ENCODE results near the gene ROBO2.

ROBO2 gene

GRCh38 chr3:77626157-77626556, 586.3 kb downstream of the ROBO2 start:
- DNase-seq (ENCODE audit: low spot score in 2 of 2) = no peak
- ATAC-seq (replicated peaks; ENCODE audit: extremely low read depth, poor library complexity, severe bottlenecking) = no peak
- no peaks in the 10 kb centered on the region for H3K27me3 Mint-ChIP-seq
- H3K4me1 Mint-ChIP-seq = no peaks in the 10 kb centered on the region
- H3K36me3 Mint-ChIP-seq (ENCODE audit: insufficient read depth) = no peaks in the 10 kb centered on the region
- no peak overlapping the region for H3K4me3 Mint-ChIP-seq
- H3K27ac Mint-ChIP-seq (ENCODE audit: low read depth) = no peak overlapping the region
- H3K9me3 Mint-ChIP-seq = peaks cover 29% of the 10 kb centered on the region

GRCh38 chr3:77648214-77648613, 608.3 kb downstream of the ROBO2 start:
- Mint-ChIP-seq H3K9me3 (peaks cover 18% of the 10 kb centered on the region), H3K4me1 (no peaks in the 10 kb centered on the region), H3K36me3 (ENCODE audit: insufficient read depth) (no peaks in the 10 kb centered on the region), H3K27ac (ENCODE audit: low read depth) (no peak overlapping the region), H3K27me3 (no peaks in the 10 kb centered on the region), H3K4me3 (no peak overlapping the region)
- DNase-seq (ENCODE audit: low spot score in 2 of 2) = no peak
- no peak for ATAC-seq (replicated peaks; ENCODE audit: extremely low read depth, poor library complexity, severe bottlenecking)

- ATAC-seq (replicated peaks; ENCODE audit: extremely low read depth, poor library complexity, severe bottlenecking) (no peak), DNase-seq (ENCODE audit: low spot score in 2 of 2) (no peak)
- no peaks in the 10 kb centered on the region for H3K4me1 Mint-ChIP-seq
- H3K27me3 Mint-ChIP-seq = no peaks in the 10 kb centered on the region
- no peak overlapping the region for H3K4me3 Mint-ChIP-seq
- H3K9me3 Mint-ChIP-seq = peaks cover 14% of the 10 kb centered on the region
- no peak overlapping the region for H3K27ac Mint-ChIP-seq (ENCODE audit: low read depth)
- no peaks in the 10 kb centered on the region for H3K36me3 Mint-ChIP-seq (ENCODE audit: insufficient read depth)
Observed at GRCh38 chr3:77648664-77649063, 608.8 kb downstream of the ROBO2 start.

GRCh38 chr3:77652624-77653023, 612.7 kb downstream of the ROBO2 start:
- Mint-ChIP-seq H3K9me3 (peaks cover 19% of the 10 kb centered on the region), H3K27ac (ENCODE audit: low read depth) (no peak overlapping the region), H3K36me3 (ENCODE audit: insufficient read depth) (no peaks in the 10 kb centered on the region), H3K4me1 (no peaks in the 10 kb centered on the region), H3K27me3 (no peaks in the 10 kb centered on the region), H3K4me3 (no peak overlapping the region)
- ATAC-seq (replicated peaks; ENCODE audit: extremely low read depth, poor library complexity, severe bottlenecking) = no peak
- DNase-seq (ENCODE audit: low spot score in 2 of 2) = no peak

GRCh38 chr3:77655396-77655795, 615.5 kb downstream of the ROBO2 start:
- Mint-ChIP-seq H3K9me3 (peaks cover 39% of the 10 kb centered on the region), H3K4me3 (no peak overlapping the region), H3K27me3 (no peaks in the 10 kb centered on the region), H3K27ac (ENCODE audit: low read depth) (no peak overlapping the region), H3K36me3 (ENCODE audit: insufficient read depth) (no peaks in the 10 kb centered on the region), H3K4me1 (no peaks in the 10 kb centered on the region)
- DNase-seq (ENCODE audit: low spot score in 2 of 2) = no peak
- ATAC-seq (replicated peaks; ENCODE audit: extremely low read depth, poor library complexity, severe bottlenecking) = no peak

- no peaks in the 10 kb centered on the region for H3K27me3 Mint-ChIP-seq
- H3K36me3 Mint-ChIP-seq (ENCODE audit: insufficient read depth) = no peaks in the 10 kb centered on the region
- ATAC-seq (replicated peaks; ENCODE audit: extremely low read depth, poor library complexity, severe bottlenecking) = no peak
- H3K9me3 Mint-ChIP-seq = peaks cover 32% of the 10 kb centered on the region
- H3K27ac Mint-ChIP-seq (ENCODE audit: low read depth) = no peak overlapping the region
- H3K4me1 Mint-ChIP-seq = no peaks in the 10 kb centered on the region
- DNase-seq (ENCODE audit: low spot score in 2 of 2) = no peak
- no peak overlapping the region for H3K4me3 Mint-ChIP-seq
Observed at GRCh38 chr3:77660718-77661117, 620.8 kb downstream of the ROBO2 start.

- DNase-seq (ENCODE audit: low spot score in 2 of 2) = no peak
- no peaks in the 10 kb centered on the region for H3K27me3 Mint-ChIP-seq
- H3K27ac Mint-ChIP-seq (ENCODE audit: low read depth) = no peak overlapping the region
- no peak overlapping the region for H3K4me3 Mint-ChIP-seq
- H3K9me3 Mint-ChIP-seq = peaks cover 38% of the 10 kb centered on the region
- H3K36me3 Mint-ChIP-seq (ENCODE audit: insufficient read depth) = no peaks in the 10 kb centered on the region
- ATAC-seq (replicated peaks; ENCODE audit: extremely low read depth, poor library complexity, severe bottlenecking) = no peak
- H3K4me1 Mint-ChIP-seq = no peaks in the 10 kb centered on the region
Observed at GRCh38 chr3:77667901-77668300, 628.0 kb downstream of the ROBO2 start.

GRCh38 chr3:77668376-77668775, 628.5 kb downstream of the ROBO2 start:
- no peaks in the 10 kb centered on the region for H3K36me3 Mint-ChIP-seq (ENCODE audit: insufficient read depth)
- H3K4me3 Mint-ChIP-seq = no peak overlapping the region
- no peak overlapping the region for H3K27ac Mint-ChIP-seq (ENCODE audit: low read depth)
- DNase-seq (ENCODE audit: low spot score in 2 of 2) = no peak
- no peak for ATAC-seq (replicated peaks; ENCODE audit: extremely low read depth, poor library complexity, severe bottlenecking)
- no peaks in the 10 kb centered on the region for H3K27me3 Mint-ChIP-seq
- H3K9me3 Mint-ChIP-seq = peaks cover 34% of the 10 kb centered on the region
- no peaks in the 10 kb centered on the region for H3K4me1 Mint-ChIP-seq

- no peaks in the 10 kb centered on the region for H3K36me3 Mint-ChIP-seq (ENCODE audit: insufficient read depth)
- no peak overlapping the region for H3K27ac Mint-ChIP-seq (ENCODE audit: low read depth)
- H3K4me3 Mint-ChIP-seq = no peak overlapping the region
- no peak for ATAC-seq (replicated peaks; ENCODE audit: extremely low read depth, poor library complexity, severe bottlenecking)
- no peaks in the 10 kb centered on the region for H3K4me1 Mint-ChIP-seq
- DNase-seq (ENCODE audit: low spot score in 2 of 2) = no peak
- peaks cover 39% of the 10 kb centered on the region for H3K9me3 Mint-ChIP-seq
- no peaks in the 10 kb centered on the region for H3K27me3 Mint-ChIP-seq
Observed at GRCh38 chr3:77672016-77672415, 632.1 kb downstream of the ROBO2 start.

- H3K9me3 Mint-ChIP-seq = peaks cover 14% of the 10 kb centered on the region
Observed at GRCh38 chr3:77682162-77682561, 642.3 kb downstream of the ROBO2 start.

GRCh38 chr3:77684115-77684514, 644.2 kb downstream of the ROBO2 start:
- no peaks in the 10 kb centered on the region for H3K4me1 Mint-ChIP-seq
- peaks cover 21% of the 10 kb centered on the region for H3K9me3 Mint-ChIP-seq
- ATAC-seq (replicated peaks; ENCODE audit: extremely low read depth, poor library complexity, severe bottlenecking) (no peak), DNase-seq (ENCODE audit: low spot score in 2 of 2) (no peak)
- no peaks in the 10 kb centered on the region for H3K27me3 Mint-ChIP-seq
- no peak overlapping the region for H3K4me3 Mint-ChIP-seq
- no peak overlapping the region for H3K27ac Mint-ChIP-seq (ENCODE audit: low read depth)
- peaks cover 5% of the 10 kb centered on the region for H3K36me3 Mint-ChIP-seq (ENCODE audit: insufficient read depth)

More at GRCh38 chr3:77682162-77682561, 642.3 kb downstream of the ROBO2 start:
- Mint-ChIP-seq H3K4me1 (no peaks in the 10 kb centered on the region), H3K4me3 (no peak overlapping the region), H3K36me3 (ENCODE audit: insufficient read depth) (peaks cover 5% of the 10 kb centered on the region), H3K27ac (ENCODE audit: low read depth) (no peak overlapping the region), H3K27me3 (no peaks in the 10 kb centered on the region)
- ATAC-seq (replicated peaks; ENCODE audit: extremely low read depth, poor library complexity, severe bottlenecking) (no peak), DNase-seq (ENCODE audit: low spot score in 2 of 2) (no peak)

GRCh38 chr3:77685713-77686112, 645.8 kb downstream of the ROBO2 start:
- no peaks in the 10 kb centered on the region for H3K27me3 Mint-ChIP-seq
- DNase-seq (ENCODE audit: low spot score in 2 of 2) (no peak), ATAC-seq (replicated peaks; ENCODE audit: extremely low read depth, poor library complexity, severe bottlenecking) (no peak)
- no peak overlapping the region for H3K27ac Mint-ChIP-seq (ENCODE audit: low read depth)
- peaks cover 30% of the 10 kb centered on the region for H3K9me3 Mint-ChIP-seq
- H3K4me3 Mint-ChIP-seq = no peak overlapping the region
- H3K4me1 Mint-ChIP-seq = no peaks in the 10 kb centered on the region
- H3K36me3 Mint-ChIP-seq (ENCODE audit: insufficient read depth) = peaks cover 5% of the 10 kb centered on the region

- ATAC-seq (replicated peaks; ENCODE audit: extremely low read depth, poor library complexity, severe bottlenecking) (no peak), DNase-seq (ENCODE audit: low spot score in 2 of 2) (no peak)
- no peaks in the 10 kb centered on the region for H3K4me1 Mint-ChIP-seq
- H3K27ac Mint-ChIP-seq (ENCODE audit: low read depth) = no peak overlapping the region
- no peaks in the 10 kb centered on the region for H3K27me3 Mint-ChIP-seq
- no peak overlapping the region for H3K4me3 Mint-ChIP-seq
- H3K9me3 Mint-ChIP-seq = peaks cover 33% of the 10 kb centered on the region
- H3K36me3 Mint-ChIP-seq (ENCODE audit: insufficient read depth) = peaks cover 5% of the 10 kb centered on the region
Observed at GRCh38 chr3:77686560-77686959, 646.7 kb downstream of the ROBO2 start.

- H3K4me3 Mint-ChIP-seq = no peak overlapping the region
- H3K4me1 Mint-ChIP-seq = no peaks in the 10 kb centered on the region
- DNase-seq (ENCODE audit: low spot score in 2 of 2) (no peak), ATAC-seq (replicated peaks; ENCODE audit: extremely low read depth, poor library complexity, severe bottlenecking) (no peak)
- peaks cover 2% of the 10 kb centered on the region for H3K36me3 Mint-ChIP-seq (ENCODE audit: insufficient read depth)
- H3K27ac Mint-ChIP-seq (ENCODE audit: low read depth) = no peak overlapping the region
- peaks cover 28% of the 10 kb centered on the region for H3K9me3 Mint-ChIP-seq
- no peaks in the 10 kb centered on the region for H3K27me3 Mint-ChIP-seq
Observed at GRCh38 chr3:77687545-77687944, 647.6 kb downstream of the ROBO2 start.
